GM19452 (cell line): Measurements from ENCODE around the gene ADGRV1.
"Not testable (repeated sequence)": the region's sequence is repeated elsewhere in the genome, so short reads cannot be mapped to it uniquely, and the experiment has no call there.

Experiments used
- ATAC-seq: cut with Tn5 transposase; IDR thresholded peaks from one replicate; pipeline ENCODE4 v1.9.1; 2021; ENCODE audit not compliant: unreplicated experiment

ADGRV1 gene

DNA sequence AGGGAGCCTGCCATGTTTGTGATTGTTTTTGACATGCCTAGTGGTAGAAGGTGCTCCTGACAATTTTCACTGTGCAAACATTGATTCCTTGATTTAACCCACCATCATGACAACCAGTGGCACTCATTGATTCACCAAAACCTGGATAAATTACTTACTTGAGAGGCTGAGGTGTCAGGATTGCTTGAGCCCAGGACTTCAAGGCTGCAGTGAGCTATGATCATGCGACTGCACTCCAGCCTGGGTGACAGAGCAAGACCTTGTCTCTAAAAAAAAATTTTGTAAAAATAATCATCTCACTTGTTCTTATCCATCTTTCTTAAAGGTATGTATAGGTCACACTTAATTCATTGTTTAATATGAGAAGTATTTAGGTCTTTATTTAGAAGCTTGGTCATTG lies 423.2 kb downstream of the ADGRV1 start:
- no peak for ATAC-seq

DNA sequence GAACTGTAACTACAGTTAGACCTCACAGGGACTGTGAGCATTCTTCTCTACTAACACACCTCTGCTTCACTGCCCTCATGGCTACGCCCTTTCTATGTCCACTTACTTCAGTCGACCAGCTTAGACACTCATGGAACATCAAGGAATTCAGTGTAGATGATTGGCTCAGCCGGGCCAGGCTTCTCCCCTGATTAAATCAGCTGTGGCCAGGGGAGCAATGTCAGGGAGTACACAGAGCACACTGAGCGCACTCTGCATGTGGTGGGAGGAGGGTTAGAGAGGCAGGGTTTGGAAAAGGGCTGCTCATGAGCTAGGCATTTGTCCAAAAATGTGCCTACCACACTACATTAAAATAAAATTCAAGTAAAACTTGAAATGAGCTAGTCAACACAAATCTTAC lies 424.0 kb downstream of the ADGRV1 start:
- no peak for ATAC-seq

DNA sequence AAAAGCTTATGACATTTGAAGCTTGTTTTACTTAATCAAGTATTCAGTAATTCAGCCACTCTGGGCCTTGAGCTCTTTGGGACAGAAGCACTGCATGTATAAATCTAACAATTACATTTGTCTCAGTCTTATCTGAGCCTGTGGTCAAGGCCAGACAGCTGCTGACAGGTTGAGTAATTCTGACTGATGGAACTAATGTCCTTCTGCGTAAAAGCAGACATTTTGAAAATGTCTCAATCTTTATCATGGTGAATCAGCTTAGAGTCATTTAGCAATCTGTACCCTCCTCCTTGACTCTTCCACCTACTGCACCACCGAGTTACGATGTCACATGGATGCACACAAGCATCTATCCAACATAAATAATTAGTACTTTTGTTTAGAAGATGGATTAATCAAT lies 424.6 kb downstream of the ADGRV1 start:
- no peak for ATAC-seq

DNA sequence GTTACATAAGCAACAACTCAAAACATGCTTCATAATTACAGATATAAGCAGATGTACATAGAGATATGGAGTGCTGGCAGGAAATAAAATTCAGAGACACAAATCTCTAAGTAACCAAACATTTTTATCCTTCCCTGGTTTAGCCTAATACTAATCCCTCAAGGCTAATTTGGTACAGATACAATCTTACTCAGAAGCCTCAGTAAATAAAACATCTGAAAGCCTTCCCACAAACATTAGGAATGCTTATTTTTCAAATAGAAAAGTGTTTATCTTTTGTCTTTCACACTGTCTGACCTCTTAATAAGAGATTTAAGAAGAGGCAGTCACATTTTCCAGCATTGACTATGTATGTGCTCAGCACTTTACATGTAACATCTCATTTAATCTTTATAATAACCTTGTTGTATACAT lies 425.1 kb downstream of the ADGRV1 start:
- no peak for ATAC-seq

DNA sequence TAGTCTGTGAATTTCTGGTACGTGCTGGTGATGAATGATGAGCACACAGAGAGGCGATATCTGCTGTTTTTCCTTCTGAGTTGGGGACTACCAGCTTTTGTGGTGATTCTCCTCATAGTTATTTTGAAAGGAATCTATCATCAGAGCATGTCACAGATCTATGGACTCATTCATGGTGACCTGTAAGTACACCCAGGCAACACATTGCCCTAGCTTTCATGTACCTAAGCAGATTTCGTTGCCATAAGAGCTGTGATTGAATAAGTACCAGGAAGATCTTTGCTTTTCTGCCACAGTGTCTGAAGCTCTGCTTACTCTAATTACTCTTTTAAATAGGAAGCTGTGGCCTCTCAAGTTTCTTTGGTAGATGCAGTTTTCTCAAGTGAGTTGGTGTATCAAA lies 426.7 kb downstream of the ADGRV1 start:
- ATAC-seq: no peak

DNA sequence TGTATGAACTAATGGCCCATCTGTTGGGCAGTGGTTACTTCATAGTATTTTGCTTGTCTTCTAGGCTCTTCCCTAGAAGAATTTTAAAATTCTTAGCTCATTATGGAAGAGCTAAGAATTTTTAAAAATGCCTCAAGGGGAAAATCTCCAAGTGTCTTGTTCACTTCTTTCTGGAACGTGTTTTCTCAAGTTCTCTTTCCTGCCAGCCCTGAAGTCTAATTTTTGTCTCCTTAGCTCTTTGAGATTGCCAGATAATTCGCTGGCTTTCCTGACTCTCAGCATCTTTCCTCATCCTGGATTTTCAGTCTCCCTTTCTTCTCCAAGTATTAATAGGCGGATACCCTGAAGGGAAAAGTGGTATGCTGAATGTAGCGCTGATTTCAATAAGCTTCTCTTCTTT lies 429.1 kb downstream of the ADGRV1 start:
- no peak for ATAC-seq

DNA sequence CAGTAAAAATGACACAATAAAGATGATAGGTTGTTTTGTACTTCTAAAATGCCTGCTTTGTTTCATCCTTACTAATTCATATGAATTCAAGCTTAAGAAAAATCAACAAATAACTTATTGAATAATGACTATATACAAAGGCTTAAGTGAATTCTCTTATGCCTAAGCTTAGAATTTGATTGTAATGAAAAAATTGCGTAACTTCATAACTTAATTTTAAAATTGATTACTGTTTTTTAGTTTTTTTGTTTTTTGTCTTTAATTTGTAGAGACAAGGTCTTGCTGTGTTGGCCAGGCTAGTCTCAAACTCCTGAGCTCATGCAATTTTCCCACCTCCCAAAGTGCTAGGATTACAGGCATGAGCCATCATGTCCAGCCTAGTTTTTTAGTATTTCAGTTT lies 432.6 kb downstream of the ADGRV1 start:
- ATAC-seq: no peak

DNA sequence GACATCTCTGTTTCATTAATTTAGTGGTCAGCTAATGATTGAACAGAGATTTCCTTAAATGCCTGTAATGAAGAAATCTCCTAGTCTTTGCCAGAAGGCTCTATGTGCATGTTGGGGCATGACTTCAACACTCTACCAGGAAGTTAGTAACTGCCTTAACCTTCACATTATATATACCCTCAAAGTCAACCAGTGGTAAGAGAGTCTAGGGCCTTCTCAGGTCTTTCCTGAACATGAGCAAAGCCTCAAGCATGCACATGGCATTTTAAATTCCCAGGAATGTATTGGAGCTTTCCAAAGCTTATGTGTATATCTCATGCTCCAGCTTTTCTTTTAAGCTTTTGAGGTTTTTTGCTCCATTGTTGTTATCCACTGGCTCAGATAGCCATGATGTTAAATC lies 436.2 kb downstream of the ADGRV1 start:
- ATAC-seq: no peak

DNA sequence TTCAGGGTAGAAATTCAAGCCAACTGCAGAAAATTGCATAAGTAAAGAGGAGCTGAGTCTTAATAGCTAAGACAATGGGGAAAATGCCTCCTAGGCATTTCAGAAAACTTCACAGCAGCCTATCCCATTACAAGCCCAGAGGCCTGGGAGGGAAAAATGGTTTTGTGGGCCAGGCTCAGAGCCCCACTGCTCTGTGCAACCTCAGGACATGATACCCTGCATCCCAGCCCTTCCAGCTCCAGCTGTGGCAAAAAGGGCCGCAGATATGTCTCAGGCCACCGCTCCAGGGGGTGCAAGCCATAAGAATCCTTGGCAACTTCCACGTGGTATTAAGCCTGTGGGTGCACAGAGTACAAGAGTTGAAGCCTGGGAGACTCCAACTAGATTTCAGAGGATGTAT lies 437.5 kb downstream of the ADGRV1 start:
- ATAC-seq: no peak

DNA sequence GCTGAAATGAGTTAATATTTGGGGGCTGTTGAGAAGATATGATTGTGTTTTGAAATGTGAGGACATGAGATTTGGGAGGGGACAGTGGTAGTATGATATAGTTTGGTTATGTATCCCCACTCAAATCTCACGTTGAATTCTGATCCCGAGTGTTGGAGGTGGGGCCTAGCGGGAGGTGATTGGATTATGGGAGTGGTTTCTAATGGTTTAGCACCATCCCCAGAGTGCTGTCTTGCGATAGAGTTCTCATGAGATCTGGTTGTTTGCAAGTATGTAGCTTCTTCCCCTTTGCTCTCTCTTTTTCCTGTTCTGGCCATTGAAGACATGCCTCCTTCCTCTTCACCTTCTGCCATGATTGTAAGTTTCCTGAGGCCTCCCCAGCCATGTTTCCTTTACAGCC lies 438.5 kb downstream of the ADGRV1 start:
- no peak for ATAC-seq

DNA sequence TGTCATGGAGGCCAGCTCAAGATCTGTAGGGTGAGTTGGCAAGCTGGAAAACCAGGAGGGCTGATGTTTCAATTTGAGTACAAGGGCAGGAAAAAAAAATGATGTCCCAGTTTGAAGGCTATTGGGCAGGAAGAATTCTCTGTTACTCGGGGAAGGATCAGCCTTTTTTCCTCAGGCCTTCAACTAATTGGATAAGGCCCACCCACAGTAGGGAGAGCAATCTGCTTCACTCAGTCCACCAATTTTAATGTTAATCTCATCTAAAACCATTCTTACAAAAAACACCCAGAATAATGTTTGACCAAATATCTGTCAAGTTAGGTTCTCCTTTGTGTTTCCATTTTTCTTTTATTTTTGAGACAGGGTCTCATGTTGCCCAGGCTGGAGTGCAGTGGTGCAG lies 442.1 kb downstream of the ADGRV1 start:
- ATAC-seq: no peak

DNA sequence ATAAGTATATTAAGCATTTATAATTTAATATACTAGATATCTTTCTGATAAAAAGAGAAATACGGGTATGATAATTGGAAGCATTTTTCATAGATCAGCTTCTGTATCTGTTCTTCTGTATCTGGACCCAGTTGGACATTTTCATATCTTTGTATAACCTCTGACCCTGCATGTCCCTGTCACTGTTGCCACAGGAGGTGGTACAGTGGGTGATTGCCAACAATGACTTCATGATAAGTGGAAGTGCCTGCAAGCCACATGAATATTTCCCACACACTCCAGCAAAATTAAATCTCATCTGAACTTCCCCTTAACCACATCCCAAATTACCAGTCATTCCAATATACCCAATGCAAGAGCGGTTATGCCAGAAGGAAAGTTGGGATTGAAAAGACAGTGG lies 448.1 kb downstream of the ADGRV1 start:
- no peak for ATAC-seq

DNA sequence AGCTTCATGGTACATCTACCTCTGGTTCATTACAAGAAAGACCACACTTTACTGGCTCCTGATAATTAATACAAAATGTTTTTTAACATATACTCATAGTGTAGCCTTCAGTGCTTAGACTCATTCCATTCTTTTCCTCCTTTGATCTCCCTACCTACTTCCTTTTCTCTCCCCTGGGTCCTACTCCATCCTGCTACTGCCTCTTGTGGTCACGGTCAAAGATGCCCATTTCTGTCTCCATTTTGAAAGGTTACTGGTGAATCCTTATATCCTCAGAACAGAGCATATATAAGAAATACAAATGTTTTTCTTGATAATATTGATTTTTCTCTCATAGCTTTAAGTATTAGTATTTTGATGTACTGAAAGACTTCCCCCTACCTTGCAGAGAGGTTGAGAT lies 448.7 kb downstream of the ADGRV1 start:
- no peak for ATAC-seq

DNA sequence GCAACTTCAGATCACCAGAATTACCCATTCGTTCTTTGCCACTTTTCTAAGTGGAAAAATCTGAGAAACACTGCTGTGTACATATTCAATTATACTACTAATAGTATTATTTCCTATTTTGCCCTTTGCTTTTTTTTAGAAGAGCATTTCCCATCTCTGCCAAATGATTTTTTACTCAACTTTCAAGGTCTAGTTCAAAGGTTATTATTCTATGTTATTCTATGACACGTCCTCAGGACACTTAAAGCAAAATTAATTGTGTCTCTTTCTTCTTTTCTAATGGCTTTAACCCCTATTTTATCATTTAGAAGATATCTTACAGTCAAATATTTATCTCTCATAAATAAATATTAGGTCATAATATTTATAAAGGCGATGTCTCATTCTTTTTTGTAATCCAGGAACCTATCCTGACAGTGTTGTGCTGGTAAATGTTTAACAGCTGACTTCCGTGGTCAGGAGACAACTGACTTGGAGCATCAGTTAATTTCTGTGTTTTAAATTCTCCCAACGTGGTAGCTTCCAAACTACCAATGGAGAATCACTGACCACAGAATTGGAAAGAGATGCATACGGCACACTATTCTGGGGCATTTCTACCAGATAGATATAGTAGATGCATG lies 449.3 kb downstream of the ADGRV1 start:
- no peak for ATAC-seq

DNA sequence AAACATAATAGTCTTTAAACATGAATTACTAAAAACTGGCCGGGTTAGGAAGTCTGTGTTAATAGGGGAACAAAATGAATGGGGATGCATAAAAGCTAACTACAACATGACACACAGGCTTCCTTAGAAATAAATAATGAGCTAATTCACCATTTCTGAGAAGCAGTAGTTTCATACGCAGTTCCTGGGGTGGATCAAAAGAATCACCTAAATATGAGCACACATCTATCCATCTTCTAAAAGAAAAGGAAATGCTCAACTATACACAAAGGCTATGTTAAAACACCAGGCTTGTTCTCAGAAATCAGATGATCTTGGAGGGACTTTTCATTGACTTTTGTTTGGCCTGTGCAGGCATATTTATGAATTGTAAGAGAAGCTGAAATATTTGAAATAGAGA lies 451.5 kb downstream of the ADGRV1 start:
- no peak for ATAC-seq

DNA sequence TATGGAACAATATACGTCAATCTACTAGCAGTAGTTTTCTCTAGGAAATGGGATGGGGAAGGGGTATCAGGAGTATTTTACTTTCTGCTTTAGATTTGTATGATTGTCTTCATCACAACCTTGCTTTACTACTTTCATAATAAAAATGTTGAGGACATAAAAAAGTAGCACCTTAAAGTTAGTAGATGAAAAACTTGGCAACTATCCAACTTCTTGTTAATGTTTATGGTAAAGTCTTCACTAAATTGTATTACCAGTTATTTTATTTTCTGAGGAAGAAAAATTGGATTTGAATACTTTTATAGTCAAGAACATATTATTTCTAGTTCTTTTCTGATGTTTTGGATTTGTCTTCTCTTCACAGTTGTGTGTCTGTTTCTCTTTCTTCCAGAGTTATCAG lies 452.4 kb downstream of the ADGRV1 start:
- no peak for ATAC-seq

DNA sequence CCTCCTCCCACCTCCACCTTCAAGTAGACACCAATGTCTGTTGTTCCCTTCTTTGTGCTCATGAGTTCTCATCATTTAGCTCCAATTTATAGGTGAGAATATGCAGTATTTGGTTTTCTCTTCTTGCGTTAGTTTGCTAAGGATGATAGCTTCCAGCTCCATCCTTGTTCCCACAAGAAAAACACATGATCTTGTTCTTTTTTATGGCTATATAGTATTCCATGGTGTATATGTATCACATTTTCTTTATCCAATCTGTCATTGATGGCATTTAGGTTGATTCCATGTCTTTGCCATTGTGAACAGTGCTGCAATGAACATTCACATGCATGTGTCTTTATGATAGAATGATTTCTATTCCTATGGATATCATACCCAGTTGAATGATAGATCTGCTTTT lies 454.3 kb downstream of the ADGRV1 start:
- not testable (repeated sequence) for ATAC-seq

DNA sequence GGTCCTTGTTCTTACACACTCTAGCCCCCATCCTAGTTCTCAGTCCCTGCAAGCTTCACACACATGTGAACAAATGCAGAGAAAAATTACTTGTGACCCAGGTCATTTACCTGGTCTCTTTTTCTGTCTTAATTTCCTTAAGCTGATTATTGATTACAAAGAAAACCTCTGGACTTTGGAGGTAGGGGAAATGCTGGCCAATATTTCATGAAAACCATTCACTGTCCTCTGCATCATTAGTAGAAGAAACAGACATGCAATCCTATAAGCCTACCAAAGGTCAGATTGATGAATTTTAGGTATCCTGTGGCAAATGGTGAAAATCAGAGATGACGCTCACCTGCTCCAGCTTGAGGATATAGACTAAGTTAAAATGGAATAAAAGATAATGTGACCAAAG lies 457.7 kb downstream of the ADGRV1 start:
- no peak for ATAC-seq

DNA sequence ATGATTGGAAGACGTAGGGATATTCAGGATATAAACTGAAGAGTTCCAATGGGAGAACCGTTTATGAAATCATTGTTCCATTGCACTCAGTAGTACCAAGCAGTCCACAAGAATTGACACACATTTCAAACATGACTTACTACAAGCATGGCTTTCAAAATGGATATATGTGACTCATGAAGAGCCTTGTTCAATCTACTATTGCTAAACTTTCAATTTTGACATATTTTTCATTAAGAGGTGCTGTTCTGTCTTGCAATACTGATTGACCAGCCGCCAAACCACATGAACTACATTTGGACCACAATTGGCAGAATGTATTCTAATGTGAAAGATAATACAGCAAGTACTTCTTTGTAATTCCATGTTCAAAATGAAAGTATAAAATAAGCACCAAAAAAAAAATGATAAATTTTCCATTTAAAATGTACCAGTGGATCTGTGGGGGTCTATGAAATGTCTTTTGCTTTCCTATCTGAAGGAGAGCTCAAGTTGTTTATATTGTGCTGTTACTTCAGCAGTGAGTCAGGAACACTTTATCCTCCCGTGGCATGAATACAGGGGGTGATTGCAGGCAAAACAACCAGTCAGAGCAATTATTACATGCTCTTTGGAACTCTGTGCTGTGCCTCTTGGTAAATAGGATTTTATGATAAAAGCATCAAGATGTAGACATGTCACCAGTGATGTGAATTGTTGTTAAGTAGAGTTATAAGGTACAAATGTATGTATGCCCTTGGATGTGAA lies 458.5 kb downstream of the ADGRV1 start:
- no peak for ATAC-seq

DNA sequence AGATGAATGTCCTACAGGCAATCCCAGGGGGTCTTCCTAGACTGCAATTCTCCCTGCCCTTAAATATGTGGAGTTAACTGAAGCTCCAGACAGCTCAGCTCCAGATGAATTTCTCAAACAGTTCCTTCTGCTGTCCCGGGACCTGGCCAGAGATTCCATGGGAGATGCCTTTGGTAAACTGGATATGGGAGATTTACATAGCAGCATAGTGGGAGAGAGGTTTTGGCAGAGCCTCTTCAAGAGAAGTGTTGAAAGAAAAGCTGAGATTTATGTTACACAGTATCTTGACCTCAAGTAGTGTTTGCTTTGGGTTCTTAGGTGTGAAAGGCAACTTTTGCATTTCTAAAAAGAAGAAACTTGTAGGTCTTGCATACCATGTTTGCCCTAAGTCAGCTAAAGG lies 459.6 kb downstream of the ADGRV1 start:
- ATAC-seq: no peak

DNA sequence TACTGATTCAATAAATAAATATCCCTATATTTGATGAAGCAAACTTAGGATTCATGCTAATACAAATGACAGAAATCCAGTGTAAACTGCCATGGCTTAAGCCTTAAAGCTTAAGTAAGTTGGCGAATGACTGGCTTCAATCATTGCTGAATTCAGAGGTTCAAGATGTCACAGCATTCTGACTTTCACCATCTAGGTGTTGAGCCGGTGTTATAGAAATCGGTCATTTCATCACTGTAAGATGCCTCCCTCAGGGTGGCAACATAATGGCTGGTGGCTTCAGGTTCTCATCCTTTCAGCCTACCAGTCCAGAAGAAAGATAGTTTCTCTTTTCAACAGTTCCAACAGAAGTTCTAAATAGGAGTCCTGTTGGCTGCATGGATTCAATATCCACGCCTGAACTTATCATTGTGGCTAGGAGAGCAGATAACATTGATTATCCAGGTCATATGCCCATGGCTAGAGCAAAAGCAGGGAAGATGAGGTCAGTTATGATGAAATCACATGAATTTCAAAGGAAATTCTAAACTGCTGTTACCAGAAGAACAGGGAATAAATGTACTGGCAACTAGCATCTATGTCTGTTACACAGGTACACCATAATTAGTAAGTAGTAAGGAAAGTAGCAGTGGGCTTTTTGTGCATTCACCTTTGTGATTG lies 460.2 kb downstream of the ADGRV1 start:
- no peak for ATAC-seq

DNA sequence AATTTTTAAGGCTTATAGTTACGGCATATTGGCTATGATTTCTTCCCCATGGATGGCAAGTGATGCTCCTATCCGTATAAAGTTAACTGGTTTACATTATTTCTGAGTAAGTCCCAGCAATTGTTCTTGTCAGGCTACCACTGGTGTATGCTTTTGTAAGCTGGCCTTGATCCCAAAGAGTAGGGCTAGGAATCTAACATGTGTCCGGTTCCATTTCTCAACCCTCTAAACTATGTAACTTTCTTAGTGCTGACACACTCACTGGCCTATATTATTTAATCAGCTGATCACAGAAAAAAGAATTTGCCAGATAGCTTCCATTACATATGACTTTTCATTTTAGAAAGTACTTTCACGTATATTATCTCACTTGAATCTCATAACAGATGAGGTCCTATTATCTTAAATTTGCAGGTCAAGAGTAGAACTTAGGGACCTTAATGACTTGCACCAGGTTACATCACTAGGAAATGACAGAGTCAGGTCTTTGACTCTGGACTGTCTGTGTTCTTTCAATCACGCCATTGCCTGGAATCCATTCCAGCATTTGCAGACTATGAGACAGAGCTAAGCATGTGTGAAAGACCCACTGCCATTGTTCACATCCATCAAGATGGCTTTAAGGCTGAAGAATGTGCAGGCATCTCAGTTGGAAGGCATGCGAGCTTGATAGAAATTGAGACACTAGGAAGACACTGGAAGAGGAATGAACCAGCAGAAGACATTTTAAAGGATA lies 461.6 kb downstream of the ADGRV1 start:
- no peak for ATAC-seq
